Measurements from ENCODE around the gene CD151.

The CD151 gene

GRCh38 chr11:798093-798713, 34.5 kb upstream of the CD151 start, which contains the start of gene SLC25A22:
Gene SLC25A22 (minus strand): TSS chr11:798281. CDS start chr11:795006, 3,275 bp downstream.
- peak within 1 kb of the TSS; percentile 49 to 58 for H3K9ac ChIP-seq (ENCODE audit: low read length in 2 of 2)
- no peaks in the 10 kb centered on the region for H3K9me3 ChIP-seq (ENCODE audit: control insufficient read depth in 2 of 2, low read length in 2 of 2)
- H3K4me3 ChIP-seq (ENCODE audit: low read length in 2 of 2), result peak within 1 kb of the TSS; percentile 81 to 85
- H3K27ac ChIP-seq (ENCODE audit: low read length), result peak within 1 kb of the TSS; percentile 82
- H3K36me3 ChIP-seq (ENCODE audit: control insufficient read depth in 2 of 2, insufficient read depth in 2 of 2, low read length in 2 of 2), result peaks cover 0 to 2% of the 10 kb centered on the region in 2 donors
- no peaks in the 10 kb centered on the region for H3K27me3 ChIP-seq (ENCODE audit: control insufficient read depth in 1 of 2, insufficient read depth in 2 of 2, low read length in 2 of 2)
- H3K4me1 ChIP-seq (ENCODE audit: control insufficient read depth, insufficient read depth, low read length), result peaks cover 33% of the 10 kb centered on the region

GRCh38 chr11:799641-800316, 33.0 kb upstream of the CD151 start:
- H3K36me3 ChIP-seq (ENCODE audit: control insufficient read depth in 2 of 2, insufficient read depth in 2 of 2, low read length in 2 of 2), result peaks cover 0 to 2% of the 10 kb centered on the region in 2 donors
- H3K9me3 ChIP-seq (ENCODE audit: control insufficient read depth in 2 of 2, low read length in 2 of 2), result no peaks in the 10 kb centered on the region
- H3K4me1 ChIP-seq (ENCODE audit: control insufficient read depth, insufficient read depth, low read length), result peaks cover 42% of the 10 kb centered on the region
- no peak overlapping the region for H3K9ac ChIP-seq (ENCODE audit: low read length in 2 of 2)
- H3K27me3 ChIP-seq (ENCODE audit: control insufficient read depth in 1 of 2, insufficient read depth in 2 of 2, low read length in 2 of 2), result no peaks in the 10 kb centered on the region
- H3K4me3 ChIP-seq (ENCODE audit: low read length in 2 of 2), result no peak overlapping the region
- H3K27ac ChIP-seq (ENCODE audit: low read length), result no peak overlapping the region

DNA sequence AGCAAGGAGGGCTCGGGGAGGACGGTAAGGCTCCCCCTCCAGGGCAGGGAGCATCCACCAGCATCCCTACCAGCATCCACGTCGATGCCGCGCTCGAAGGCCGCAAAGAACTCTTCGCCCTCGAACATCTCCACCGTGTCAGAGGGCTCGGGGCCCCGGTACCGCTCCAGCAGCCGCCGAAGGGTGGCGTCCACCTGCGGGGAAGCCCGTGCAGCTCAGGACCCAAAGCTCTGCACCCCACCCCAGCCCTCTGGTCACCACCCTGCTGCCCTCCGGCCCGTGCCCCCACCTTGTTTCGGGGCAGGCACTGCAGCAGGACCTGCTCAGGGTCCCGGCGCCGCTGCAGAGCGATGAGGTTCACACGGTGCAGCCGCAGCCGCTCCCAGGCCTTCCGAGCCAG, 32.3 kb upstream of the CD151 start:
- Histone ChIP-seq H3K27ac (ENCODE audit: low read length) (no peak overlapping the region), H3K4me1 (ENCODE audit: control insufficient read depth, insufficient read depth, low read length) (peaks cover 40% of the 10 kb centered on the region), H3K36me3 (ENCODE audit: control insufficient read depth in 2 of 2, insufficient read depth in 2 of 2, low read length in 2 of 2) (peaks cover 0 to 2% of the 10 kb centered on the region in 2 donors), H3K9me3 (ENCODE audit: control insufficient read depth in 2 of 2, low read length in 2 of 2) (no peaks in the 10 kb centered on the region), H3K9ac (ENCODE audit: low read length in 2 of 2) (no peak overlapping the region), H3K27me3 (ENCODE audit: control insufficient read depth in 1 of 2, insufficient read depth in 2 of 2, low read length in 2 of 2) (no peaks in the 10 kb centered on the region), H3K4me3 (ENCODE audit: low read length in 2 of 2) (no peak overlapping the region)

DNA sequence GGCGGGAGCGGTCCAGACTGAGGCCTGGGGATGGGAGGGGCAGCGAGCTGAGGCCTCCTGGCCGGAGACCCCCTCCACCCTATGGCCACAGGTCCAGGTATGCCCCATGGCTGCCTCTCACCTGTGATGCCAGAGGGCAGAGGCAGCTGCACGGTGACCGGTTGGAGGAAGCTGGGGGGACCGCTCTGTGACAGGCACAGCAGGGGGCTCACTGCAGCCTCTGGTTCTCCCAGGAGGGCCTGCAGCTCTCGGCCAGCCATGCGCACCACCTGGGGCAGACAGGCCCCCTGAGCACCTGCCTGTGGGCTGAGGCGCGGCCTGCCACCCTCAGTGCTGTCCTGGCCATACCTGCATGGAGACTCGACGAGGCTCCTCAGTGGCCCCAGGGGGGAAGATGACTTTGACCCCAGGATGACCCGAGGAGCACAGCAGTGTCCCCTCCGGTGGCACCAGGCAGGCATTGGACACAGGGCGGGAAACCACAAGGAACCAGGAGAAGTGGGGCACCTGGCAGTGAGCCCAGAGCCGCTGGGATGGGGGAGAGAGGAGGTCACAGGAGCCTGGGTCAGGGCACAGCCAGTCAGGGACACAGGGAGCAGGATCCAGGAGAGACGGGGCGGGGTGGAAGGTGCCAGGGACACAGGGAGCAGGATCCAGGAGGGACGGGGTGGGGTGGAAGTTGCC, 31.5 kb upstream of the CD151 start:
- Histone ChIP-seq H3K27me3 (ENCODE audit: control insufficient read depth in 1 of 2, insufficient read depth in 2 of 2, low read length in 2 of 2) (no peaks in the 10 kb centered on the region), H3K4me3 (ENCODE audit: low read length in 2 of 2) (no peak overlapping the region), H3K4me1 (ENCODE audit: control insufficient read depth, insufficient read depth, low read length) (peaks cover 34% of the 10 kb centered on the region), H3K9me3 (ENCODE audit: control insufficient read depth in 2 of 2, low read length in 2 of 2) (no peaks in the 10 kb centered on the region), H3K27ac (ENCODE audit: low read length) (no peak overlapping the region), H3K9ac (ENCODE audit: low read length in 2 of 2) (no peak overlapping the region), H3K36me3 (ENCODE audit: control insufficient read depth in 2 of 2, insufficient read depth in 2 of 2, low read length in 2 of 2) (peaks cover 0 to 2% of the 10 kb centered on the region in 2 donors)

- H3K4me3 ChIP-seq (ENCODE audit: low read length in 2 of 2), result no peak overlapping the region
- H3K4me1 ChIP-seq (ENCODE audit: control insufficient read depth, insufficient read depth, low read length), result peaks cover 26% of the 10 kb centered on the region
- no peaks in the 10 kb centered on the region for H3K9me3 ChIP-seq (ENCODE audit: control insufficient read depth in 2 of 2, low read length in 2 of 2)
- no peak overlapping the region for H3K27ac ChIP-seq (ENCODE audit: low read length)
- no peaks in the 10 kb centered on the region for H3K27me3 ChIP-seq (ENCODE audit: control insufficient read depth in 1 of 2, insufficient read depth in 2 of 2, low read length in 2 of 2)
- H3K36me3 ChIP-seq (ENCODE audit: control insufficient read depth in 2 of 2, insufficient read depth in 2 of 2, low read length in 2 of 2), result peaks cover 0 to 2% of the 10 kb centered on the region in 2 donors
- no peak overlapping the region for H3K9ac ChIP-seq (ENCODE audit: low read length in 2 of 2)
Observed at GRCh38 chr11:802018-802617, 30.6 kb upstream of the CD151 start.

DNA sequence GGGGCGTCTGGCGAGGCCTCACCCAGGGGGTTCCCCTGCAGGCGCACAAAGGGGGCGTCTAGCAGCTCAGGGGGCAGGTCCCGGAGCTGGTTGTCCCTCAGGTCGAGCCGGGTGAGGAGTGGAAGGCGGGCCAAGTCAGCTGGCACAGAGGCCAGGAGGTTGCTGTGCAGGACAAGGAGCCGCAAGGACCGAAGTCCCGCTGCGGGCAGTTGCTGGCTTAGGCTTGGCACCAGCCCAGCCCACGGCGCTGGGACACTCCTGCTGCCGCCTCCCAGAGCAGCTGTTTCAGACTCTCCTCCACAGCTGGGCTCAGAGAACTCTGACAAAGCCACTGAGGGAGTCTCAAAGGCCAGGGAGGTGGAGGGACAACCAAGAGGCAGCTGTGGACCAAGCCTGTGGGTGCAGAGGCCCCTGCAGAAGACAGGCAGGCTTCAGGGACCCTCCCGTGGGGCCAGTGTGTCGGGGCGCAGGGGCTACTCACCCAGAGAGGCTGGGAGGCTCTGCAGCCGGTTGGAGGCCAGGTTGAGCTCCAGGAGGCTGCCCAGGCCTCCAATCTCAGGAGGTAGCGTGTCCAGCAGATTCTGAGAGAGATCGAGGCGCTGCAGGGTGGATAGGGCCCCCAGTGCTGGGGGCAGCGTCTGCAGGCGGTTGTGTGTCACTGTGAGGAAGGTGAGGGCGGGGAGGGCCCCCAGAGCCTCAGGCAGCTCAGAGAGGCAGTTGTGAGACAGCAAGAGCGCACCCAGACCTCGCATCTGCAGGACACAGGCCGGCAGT, 29.9 kb upstream of the CD151 start:
- Histone ChIP-seq H3K27ac (ENCODE audit: low read length) (no peak overlapping the region), H3K4me3 (ENCODE audit: low read length in 2 of 2) (no peak overlapping the region), H3K9ac (ENCODE audit: low read length in 2 of 2) (no peak overlapping the region), H3K4me1 (ENCODE audit: control insufficient read depth, insufficient read depth, low read length) (peaks cover 20% of the 10 kb centered on the region), H3K27me3 (ENCODE audit: control insufficient read depth in 1 of 2, insufficient read depth in 2 of 2, low read length in 2 of 2) (no peaks in the 10 kb centered on the region), H3K36me3 (ENCODE audit: control insufficient read depth in 2 of 2, insufficient read depth in 2 of 2, low read length in 2 of 2) (peaks cover 0 to 2% of the 10 kb centered on the region in 2 donors), H3K9me3 (ENCODE audit: control insufficient read depth in 2 of 2, low read length in 2 of 2) (no peaks in the 10 kb centered on the region)

DNA sequence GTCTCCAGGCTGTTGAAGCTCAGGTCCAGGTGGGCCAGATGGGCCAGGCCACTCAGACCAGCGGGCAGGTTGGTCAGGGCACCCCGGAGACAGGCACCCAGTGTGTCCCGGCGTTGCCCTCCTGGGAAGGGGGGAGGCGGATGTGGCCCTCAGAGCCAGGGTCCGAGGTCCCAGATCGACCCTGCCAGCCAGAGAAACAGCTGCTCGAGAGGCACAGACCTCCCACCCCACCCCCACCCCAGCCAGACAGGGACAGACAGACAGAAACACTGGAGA, 29.3 kb upstream of the CD151 start:
- Histone ChIP-seq H3K4me1 (ENCODE audit: control insufficient read depth, insufficient read depth, low read length) (peaks cover 18% of the 10 kb centered on the region), H3K27ac (ENCODE audit: low read length) (no peak overlapping the region), H3K36me3 (ENCODE audit: control insufficient read depth in 2 of 2, insufficient read depth in 2 of 2, low read length in 2 of 2) (peaks cover 0 to 2% of the 10 kb centered on the region in 2 donors), H3K4me3 (ENCODE audit: low read length in 2 of 2) (no peak overlapping the region), H3K9me3 (ENCODE audit: control insufficient read depth in 2 of 2, low read length in 2 of 2) (no peaks in the 10 kb centered on the region), H3K27me3 (ENCODE audit: control insufficient read depth in 1 of 2, insufficient read depth in 2 of 2, low read length in 2 of 2) (no peaks in the 10 kb centered on the region), H3K9ac (ENCODE audit: low read length in 2 of 2) (no peak overlapping the region)

GRCh38 chr11:803770-804598, 28.8 kb upstream of the CD151 start:
- peak overlapping the region; percentile 36 to 68 for H3K9ac ChIP-seq (ENCODE audit: low read length in 2 of 2)

DNA sequence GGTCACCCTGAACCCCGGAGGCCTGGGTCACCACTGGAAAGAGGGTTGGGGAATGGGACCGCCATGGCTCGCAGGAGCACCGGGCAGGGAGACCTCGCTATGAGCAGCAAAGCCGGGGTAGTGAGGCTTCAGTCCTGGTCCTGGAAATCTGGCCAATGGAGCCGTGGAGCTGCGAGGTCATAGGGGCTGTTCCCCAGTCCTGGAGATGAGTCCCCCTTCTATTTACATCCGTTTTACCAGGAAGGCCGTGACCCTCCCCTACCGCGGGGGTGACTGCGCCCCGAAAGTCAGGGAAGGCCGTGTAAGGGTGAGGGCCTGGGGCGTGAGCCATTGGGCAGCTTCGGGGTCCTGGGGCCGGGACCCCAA, 28.2 kb upstream of the CD151 start:
- Histone ChIP-seq H3K9ac (ENCODE audit: low read length in 2 of 2) (peak overlapping the region; percentile 36 to 68), H3K4me1 (ENCODE audit: control insufficient read depth, insufficient read depth, low read length) (peaks cover 27% of the 10 kb centered on the region), H3K27me3 (ENCODE audit: control insufficient read depth in 1 of 2, insufficient read depth in 2 of 2, low read length in 2 of 2) (no peaks in the 10 kb centered on the region), H3K9me3 (ENCODE audit: control insufficient read depth in 2 of 2, low read length in 2 of 2) (no peaks in the 10 kb centered on the region), H3K4me3 (ENCODE audit: low read length in 2 of 2) (peak overlapping the region; percentile 72 to 73), H3K36me3 (ENCODE audit: control insufficient read depth in 2 of 2, insufficient read depth in 2 of 2, low read length in 2 of 2) (peaks cover 0 to 2% of the 10 kb centered on the region in 2 donors), H3K27ac (ENCODE audit: low read length) (no peak overlapping the region)

More at GRCh38 chr11:803770-804598, 28.8 kb upstream of the CD151 start:
- no peaks in the 10 kb centered on the region for H3K9me3 ChIP-seq (ENCODE audit: control insufficient read depth in 2 of 2, low read length in 2 of 2)
- peak overlapping the region; percentile 72 to 73 for H3K4me3 ChIP-seq (ENCODE audit: low read length in 2 of 2)
- H3K36me3 ChIP-seq (ENCODE audit: control insufficient read depth in 2 of 2, insufficient read depth in 2 of 2, low read length in 2 of 2), result peaks cover 0 to 2% of the 10 kb centered on the region in 2 donors
- H3K27me3 ChIP-seq (ENCODE audit: control insufficient read depth in 1 of 2, insufficient read depth in 2 of 2, low read length in 2 of 2), result no peaks in the 10 kb centered on the region
- H3K4me1 ChIP-seq (ENCODE audit: control insufficient read depth, insufficient read depth, low read length), result peaks cover 23% of the 10 kb centered on the region
- no peak overlapping the region for H3K27ac ChIP-seq (ENCODE audit: low read length)

All from stomach smooth muscle (tissue), 2 donors.